Body of pancreas (tissue), 4 donors: ENCODE measurements around the gene CES3. TPM values are rescaled to one million over a fixed set of nuclear protein-coding genes. Genes with fewer than 3 reads are reported as not detected.

Source experiments
- ATAC-seq: fragments of 150-250 bp; one replicate; pipeline ENCODE4 v1.9.1; 2016
- DNase-seq, 4 donors: peaks; one replicate each; pipeline ENCODE4 v3.0.0-alpha.2; 2019
- H3K27ac ChIP-seq, 4 donors: fragments of 200-600 bp; sonication (generic); 1 replicate in 3 of 4; 2 replicates in 1 of 4; pipeline versions ENCODE4 v1.5.1 to v1.6.1; 2016 to 2019; ENCODE audit warnings: mild to moderate bottlenecking in 1 of 4, mixed read lengths in 1 of 4, moderate library complexity in 1 of 4
- H3K27me3 ChIP-seq, 2 donors: fragments of 200-600 bp; sonication (generic); one replicate each; pipeline ENCODE4 v1.6.0; 2016; ENCODE audit warnings: mild to moderate bottlenecking in 1 of 2
- H3K36me3 ChIP-seq, 2 donors: fragments of 200-600 bp; sonication (generic); replicated peaks in 1 of 2; 2 replicates each; pipeline ENCODE4 v1.5.1; 2016; ENCODE audit warnings: low read depth in 2 of 2; ENCODE audit not compliant: insufficient read depth in 1 of 2
- H3K4me1 ChIP-seq: fragments of 200-600 bp; sonication (generic); one replicate; pipeline ENCODE4 v1.6.0; 2016
- H3K4me3 ChIP-seq, 2 donors: fragments of 200-600 bp; sonication (generic); 1 replicate in 1 of 2; 2 replicates in 1 of 2; pipeline ENCODE4 v1.5.1; 2016 to 2019
- H3K9me3 ChIP-seq, 3 donors: fragments of 200-600 bp; sonication (generic); 1 replicate in 2 of 3; 2 replicates in 1 of 3; pipeline ENCODE4 v1.5.1; 2016
- POLR2A ChIP-seq, 3 donors: fragments of 450-650 bp; IDR thresholded peaks; one replicate each; pipeline ENCODE4 v1.6.1; 2016; ENCODE audit warnings: antibody characterized with exemption in 3 of 3, mild to moderate bottlenecking in 2 of 3
- WGBS, 2 donors: methylation state at CpG; one replicate each; pipeline ENCODE4 v1.1.5; 2017; 5-methylcytosine and 5-hydroxymethylcytosine counted together
- intact Hi-C: fragments of 100-400 bp; cut with DNase I; formaldehyde crosslinking; loops from one replicate; pipeline ENCODE4 v1.15.1; 2023
- total RNA-seq, 2 donors: library from RNA; depleted of rRNA; stranded (reverse); fragments of >200 nt; gene quantifications; one replicate each; pipeline ENCODE4 v1.1.0, GENCODE V29; 2016
- TF ChIP-seq, protein P1 (sequence below), 7 experiments: fragments of 450-650 bp in 4 of 7; fragments of 200-600 bp in 3 of 7; sonication (generic) in 3 of 7; IDR thresholded peaks; one replicate each; pipeline ENCODE4 v1.5.1; 2016 to 2019; ENCODE audit warnings: antibody characterized with exemption in 7 of 7

CES3 gene
- total RNA-seq, 2 donors from 2014 or later, result 5.2 to 5.6 TPM

DNA sequence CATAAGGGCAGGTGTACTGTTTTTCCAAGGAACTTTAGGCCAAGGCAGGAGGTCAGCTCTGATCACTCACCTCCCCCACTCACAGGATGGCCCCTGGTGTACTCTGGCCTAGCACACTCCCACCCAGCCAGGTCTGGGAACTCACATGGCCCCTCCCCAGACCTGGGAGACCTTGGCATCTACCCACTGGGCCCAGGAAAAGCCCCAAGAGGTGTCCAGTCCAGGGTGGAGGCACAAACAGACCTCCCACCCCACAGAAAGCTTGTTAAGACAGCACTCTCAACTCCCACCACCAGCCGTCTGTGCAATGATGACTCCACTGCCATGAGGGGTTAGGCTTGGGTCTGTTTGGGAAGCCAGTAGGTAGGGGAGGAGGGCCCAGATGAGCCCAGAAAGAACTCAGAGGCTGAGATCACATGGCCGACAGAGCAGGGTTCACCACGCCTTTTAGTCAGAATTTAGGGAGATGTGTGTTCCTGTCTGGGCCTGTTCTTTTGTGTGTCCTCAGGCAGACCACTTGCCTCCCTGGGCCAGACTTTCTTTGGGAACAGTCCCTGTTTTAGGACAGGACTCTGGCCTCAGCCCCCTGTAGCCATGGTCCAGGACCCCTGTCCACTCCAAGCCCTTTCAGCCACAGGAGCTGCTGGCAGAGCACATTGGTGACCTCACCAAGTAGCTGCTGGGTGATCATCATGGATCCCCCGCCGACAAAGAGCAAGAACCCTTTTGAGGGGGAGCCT lies 55.8 kb downstream of the CES3 start:
- H3K27me3 ChIP-seq, result peaks cover 0 to 12% of the 10 kb centered on the region in 2 donors
- ATAC-seq (no peak), DNase-seq (no peak)
- TF ChIP-seq POLR2A (IDR thresholded peaks at IDR 0.05), result no peak
- TF ChIP-seq, protein P1, sequence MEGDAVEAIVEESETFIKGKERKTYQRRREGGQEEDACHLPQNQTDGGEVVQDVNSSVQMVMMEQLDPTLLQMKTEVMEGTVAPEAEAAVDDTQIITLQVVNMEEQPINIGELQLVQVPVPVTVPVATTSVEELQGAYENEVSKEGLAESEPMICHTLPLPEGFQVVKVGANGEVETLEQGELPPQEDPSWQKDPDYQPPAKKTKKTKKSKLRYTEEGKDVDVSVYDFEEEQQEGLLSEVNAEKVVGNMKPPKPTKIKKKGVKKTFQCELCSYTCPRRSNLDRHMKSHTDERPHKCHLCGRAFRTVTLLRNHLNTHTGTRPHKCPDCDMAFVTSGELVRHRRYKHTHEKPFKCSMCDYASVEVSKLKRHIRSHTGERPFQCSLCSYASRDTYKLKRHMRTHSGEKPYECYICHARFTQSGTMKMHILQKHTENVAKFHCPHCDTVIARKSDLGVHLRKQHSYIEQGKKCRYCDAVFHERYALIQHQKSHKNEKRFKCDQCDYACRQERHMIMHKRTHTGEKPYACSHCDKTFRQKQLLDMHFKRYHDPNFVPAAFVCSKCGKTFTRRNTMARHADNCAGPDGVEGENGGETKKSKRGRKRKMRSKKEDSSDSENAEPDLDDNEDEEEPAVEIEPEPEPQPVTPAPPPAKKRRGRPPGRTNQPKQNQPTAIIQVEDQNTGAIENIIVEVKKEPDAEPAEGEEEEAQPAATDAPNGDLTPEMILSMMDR (IDR thresholded peaks at IDR 0.05), result no peak
- no peaks in the 10 kb centered on the region for H3K9me3 ChIP-seq
- no peaks in the 10 kb centered on the region for H3K36me3 ChIP-seq
- peaks cover 18% of the 10 kb centered on the region for H3K4me1 ChIP-seq
- H3K27ac ChIP-seq, result no peak overlapping the region
- intact Hi-C loops, result loop anchor here (5.0 kb wide), 1 partner anchor 135 kb away; the partner anchor contains the start of gene B3GNT9
- 72 to 100% methylated on average over 3 to 5 of the region's 5 CpGs for WGBS, 2 donors
- no peak overlapping the region for H3K4me3 ChIP-seq

DNA sequence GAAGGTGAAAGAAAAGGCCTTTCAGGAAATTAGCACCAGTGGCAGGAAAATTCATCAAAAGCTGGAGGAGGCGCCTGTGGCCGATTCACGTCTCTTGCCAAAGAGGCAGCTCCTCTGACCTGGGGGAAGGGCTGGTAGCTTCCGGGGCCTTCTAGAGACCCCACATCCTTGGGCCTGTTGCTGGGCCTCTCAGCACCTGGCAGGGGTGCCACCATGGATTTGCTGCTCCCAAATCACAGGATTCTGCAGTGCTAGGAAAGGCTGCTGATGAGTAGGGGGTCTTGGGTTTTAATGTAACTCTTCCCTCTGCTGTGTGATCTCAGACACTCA lies 56.3 kb downstream of the CES3 start:
- Histone ChIP-seq H3K4me1 (peaks cover 21% of the 10 kb centered on the region), H3K36me3 (no peaks in the 10 kb centered on the region), H3K9me3 (no peaks in the 10 kb centered on the region), H3K27me3 (peaks cover 0 to 12% of the 10 kb centered on the region in 2 donors), H3K27ac (no peak overlapping the region), H3K4me3 (no peak overlapping the region)
- DNase-seq (no peak), ATAC-seq (no peak)
- intact Hi-C loops, result loop anchor here (5.0 kb wide), 1 partner anchor 135 kb away; the partner anchor contains the start of gene B3GNT9
- TF ChIP-seq POLR2A (IDR thresholded peaks at IDR 0.05), result no peak
- TF ChIP-seq, protein P1 (IDR thresholded peaks at IDR 0.05), result no peak
- WGBS, 2 donors, result 63 to 80% methylated on average over 1 to 4 of the region's 4 CpGs

DNA sequence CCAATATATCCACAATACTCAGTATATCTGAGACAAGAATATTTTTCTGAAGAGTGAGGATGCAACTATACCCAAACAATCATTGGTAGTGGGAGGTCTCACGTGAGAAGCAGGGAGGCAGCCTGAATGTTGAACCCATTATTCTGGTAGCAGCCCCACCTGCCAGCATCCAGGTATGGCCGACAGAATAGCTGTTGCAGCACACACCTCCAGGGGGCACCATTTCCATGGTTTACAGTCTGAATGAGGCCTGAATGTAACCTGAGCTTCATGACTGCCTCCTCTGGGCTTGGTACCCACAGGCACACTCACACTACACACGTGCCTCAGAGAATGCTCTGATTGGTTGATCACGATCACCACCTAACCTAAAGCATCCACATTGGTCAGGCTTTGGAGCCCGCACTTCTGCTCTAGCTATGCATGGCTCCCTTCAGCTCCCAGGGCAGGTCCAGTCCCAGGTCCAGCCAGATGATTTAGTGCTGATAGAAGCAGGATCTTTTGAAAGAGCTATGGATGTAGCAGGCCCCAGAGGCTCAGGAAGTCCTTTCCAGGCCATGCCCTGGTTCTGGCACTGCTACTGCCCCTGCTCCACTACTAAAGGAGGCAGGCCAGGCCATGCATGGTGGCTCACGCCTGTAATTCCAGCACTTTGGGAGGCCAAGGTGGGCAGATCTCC lies 56.9 kb downstream of the CES3 start:
- no peaks in the 10 kb centered on the region for H3K36me3 ChIP-seq
- DNase-seq (peak; percentile 82 to 92 (median 90)), ATAC-seq (peak; percentile 89)
- peaks cover 0 to 12% of the 10 kb centered on the region in 2 donors for H3K27me3 ChIP-seq
- no peaks in the 10 kb centered on the region for H3K9me3 ChIP-seq
- intact Hi-C loops, result loop anchor here (5.0 kb wide), 1 partner anchor 134 kb away; the partner anchor contains the start of gene B3GNT9
- H3K4me3 ChIP-seq, result no peak overlapping the region
- H3K27ac ChIP-seq, result no peak overlapping the region
- no peak for TF ChIP-seq POLR2A (IDR thresholded peaks at IDR 0.05)
- TF ChIP-seq, protein P1 (IDR thresholded peaks at IDR 0.05), result peak; percentile 54 to 94 (median 81)
- peaks cover 27% of the 10 kb centered on the region for H3K4me1 ChIP-seq
- 0 to 31% methylated on average over 1 to 6 of the region's 6 CpGs for WGBS, 2 donors

DNA sequence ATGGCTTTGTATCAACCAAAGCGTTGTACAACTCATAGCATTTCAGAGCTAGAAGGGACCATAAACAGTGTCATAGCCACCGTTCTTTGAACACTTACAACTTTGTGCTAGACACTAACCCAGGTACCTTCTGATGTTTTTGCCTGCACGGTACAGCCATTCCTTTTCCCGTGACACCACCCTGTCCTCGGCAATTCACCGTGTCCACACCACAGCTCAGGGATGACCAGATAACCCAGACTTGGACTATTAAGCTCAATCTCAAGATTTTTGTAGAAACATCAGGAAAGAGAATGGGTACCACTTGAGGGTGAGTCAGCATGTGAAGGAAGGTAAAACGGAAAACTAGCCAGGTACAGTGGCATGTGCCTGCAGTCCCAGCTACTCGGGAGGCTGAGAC lies 58.1 kb downstream of the CES3 start:
- DNase-seq (no peak), ATAC-seq (no peak)
- no peak overlapping the region for H3K27ac ChIP-seq
- TF ChIP-seq, protein P1 (IDR thresholded peaks at IDR 0.05), result no peak
- no peak for TF ChIP-seq POLR2A (IDR thresholded peaks at IDR 0.05)
- WGBS, 2 donors, result 69 to 71% methylated on average over 8 of the region's 8 CpGs
- peaks cover 0 to 4% of the 10 kb centered on the region in 2 donors for H3K27me3 ChIP-seq
- H3K36me3 ChIP-seq, result no peaks in the 10 kb centered on the region
- no peaks in the 10 kb centered on the region for H3K9me3 ChIP-seq
- intact Hi-C loops, result loop anchor here (5.0 kb wide), 1 partner anchor 133 kb away; the partner anchor contains the start of gene B3GNT9
- peaks cover 21% of the 10 kb centered on the region for H3K4me1 ChIP-seq
- no peak overlapping the region for H3K4me3 ChIP-seq
